ENCODE results near the gene MED25. TPM values are rescaled to one million over a fixed set of nuclear protein-coding genes. Genes with fewer than 3 reads are reported as not detected.
A peak's percentile ranks its signal among the peaks of the same experiment; 100 is the strongest.

Gene MED25
- polyA plus RNA-seq, 3 donors = 13.9 to 52.9 (median 18.5) TPM

DNA sequence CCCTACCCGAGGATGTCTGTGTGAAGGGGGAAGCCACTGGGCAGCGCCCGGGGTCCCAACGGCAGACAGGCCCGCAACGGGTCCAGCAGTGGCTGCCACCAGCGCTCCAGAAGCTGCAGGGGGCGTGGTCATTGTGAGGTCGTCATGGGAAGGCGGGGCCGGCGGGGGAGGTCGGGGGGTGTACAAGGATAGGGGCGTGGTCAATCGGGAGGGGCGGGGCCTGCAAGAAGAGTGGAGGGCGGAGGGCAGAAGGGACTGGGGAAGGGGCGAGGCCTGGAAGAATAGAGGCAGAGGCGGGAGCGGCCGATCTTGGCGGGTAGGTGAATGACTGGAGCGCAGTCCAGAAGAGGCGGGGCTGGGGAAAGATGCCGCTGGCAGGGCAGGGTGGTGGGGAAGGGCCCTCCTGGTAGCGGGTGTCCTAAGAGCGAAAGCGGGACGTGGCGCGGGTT, 9.4 kb upstream of the MED25 start:
- peaks cover 32 to 47% of the 10 kb centered on the region in 2 donors for H3K4me1 ChIP-seq (ENCODE audit: control insufficient read depth in 1 of 2, insufficient read depth in 2 of 2, low read length in 2 of 2)
- Mint-ChIP-seq H3K27me3 (ENCODE audit: low read depth in 3 of 3) (peaks cover 0 to 4% (median 0%) of the 10 kb centered on the region in 3 donors), H3K27ac (peak overlapping the region; percentile 46 to 93 (median 89)), H3K36me3 (peaks cover 22 to 29% of the 10 kb centered on the region in 2 donors), H3K4me3 (peak overlapping the region; percentile 89 to 94), H3K4me1 (peaks cover 41% of the 10 kb centered on the region), H3K9me3 (no peaks in the 10 kb centered on the region)
- peak overlapping the region; percentile 11 to 60 for H3K27ac ChIP-seq (ENCODE audit: low read depth in 1 of 2, low read length in 2 of 2)
- DNase-seq = peak; percentile 69 to 86 (median 85)
- intact Hi-C loops (cut with micrococcal nuclease) = loop anchor here (2.0 to 5.0 kb wide), 2 partner anchors 41 to 42 kb away; partner anchors contain the start of gene AP2A1 (in 2 of the 2)
- TF ChIP-seq, protein P1, sequence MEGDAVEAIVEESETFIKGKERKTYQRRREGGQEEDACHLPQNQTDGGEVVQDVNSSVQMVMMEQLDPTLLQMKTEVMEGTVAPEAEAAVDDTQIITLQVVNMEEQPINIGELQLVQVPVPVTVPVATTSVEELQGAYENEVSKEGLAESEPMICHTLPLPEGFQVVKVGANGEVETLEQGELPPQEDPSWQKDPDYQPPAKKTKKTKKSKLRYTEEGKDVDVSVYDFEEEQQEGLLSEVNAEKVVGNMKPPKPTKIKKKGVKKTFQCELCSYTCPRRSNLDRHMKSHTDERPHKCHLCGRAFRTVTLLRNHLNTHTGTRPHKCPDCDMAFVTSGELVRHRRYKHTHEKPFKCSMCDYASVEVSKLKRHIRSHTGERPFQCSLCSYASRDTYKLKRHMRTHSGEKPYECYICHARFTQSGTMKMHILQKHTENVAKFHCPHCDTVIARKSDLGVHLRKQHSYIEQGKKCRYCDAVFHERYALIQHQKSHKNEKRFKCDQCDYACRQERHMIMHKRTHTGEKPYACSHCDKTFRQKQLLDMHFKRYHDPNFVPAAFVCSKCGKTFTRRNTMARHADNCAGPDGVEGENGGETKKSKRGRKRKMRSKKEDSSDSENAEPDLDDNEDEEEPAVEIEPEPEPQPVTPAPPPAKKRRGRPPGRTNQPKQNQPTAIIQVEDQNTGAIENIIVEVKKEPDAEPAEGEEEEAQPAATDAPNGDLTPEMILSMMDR (IDR thresholded peaks at IDR 0.05) = no peak
- peaks cover 27% of the 10 kb centered on the region for H4K20me1 ChIP-seq (ENCODE audit: insufficient read depth, low read length)
- H3K27me3 ChIP-seq (ENCODE audit: control insufficient read depth in 2 of 2, insufficient read depth in 2 of 2, low read length in 2 of 2) = no peaks in the 10 kb centered on the region
- H3K9me3 ChIP-seq (replicated peaks in 1 of 2; ENCODE audit: control insufficient read depth in 1 of 2, insufficient read depth in 1 of 2, low read length in 2 of 2) = no peaks in the 10 kb centered on the region
- H3K4me3 ChIP-seq (replicated peaks in 1 of 3; ENCODE audit: low read depth in 2 of 3, low read length in 3 of 3) = peak overlapping the region; percentile 66 to 93 (median 83)
- 2% methylated on average over 28 of the region's 31 CpGs for WGBS (ENCODE audit: insufficient coverage)
- no peaks in the 10 kb centered on the region for H3K79me2 ChIP-seq (ENCODE audit: insufficient read depth, low read length)
- peak overlapping the region; percentile 96 for H3K4me2 ChIP-seq (replicated peaks; ENCODE audit: extremely low read depth, low read length, poor library complexity, severe bottlenecking)
- H3K36me3 ChIP-seq (replicated peaks in 1 of 2; ENCODE audit: control insufficient read depth in 1 of 2, insufficient read depth in 2 of 2, low read length in 2 of 2) = peaks cover 22 to 33% of the 10 kb centered on the region in 2 donors
- peak overlapping the region; percentile 95 for H2AFZ ChIP-seq (ENCODE audit: insufficient read depth, low read depth, low read length, poor library complexity, severe bottlenecking)
- H3K9ac ChIP-seq (ENCODE audit: insufficient read depth, low read length, poor library complexity, severe bottlenecking) = peak overlapping the region; percentile 75

DNA sequence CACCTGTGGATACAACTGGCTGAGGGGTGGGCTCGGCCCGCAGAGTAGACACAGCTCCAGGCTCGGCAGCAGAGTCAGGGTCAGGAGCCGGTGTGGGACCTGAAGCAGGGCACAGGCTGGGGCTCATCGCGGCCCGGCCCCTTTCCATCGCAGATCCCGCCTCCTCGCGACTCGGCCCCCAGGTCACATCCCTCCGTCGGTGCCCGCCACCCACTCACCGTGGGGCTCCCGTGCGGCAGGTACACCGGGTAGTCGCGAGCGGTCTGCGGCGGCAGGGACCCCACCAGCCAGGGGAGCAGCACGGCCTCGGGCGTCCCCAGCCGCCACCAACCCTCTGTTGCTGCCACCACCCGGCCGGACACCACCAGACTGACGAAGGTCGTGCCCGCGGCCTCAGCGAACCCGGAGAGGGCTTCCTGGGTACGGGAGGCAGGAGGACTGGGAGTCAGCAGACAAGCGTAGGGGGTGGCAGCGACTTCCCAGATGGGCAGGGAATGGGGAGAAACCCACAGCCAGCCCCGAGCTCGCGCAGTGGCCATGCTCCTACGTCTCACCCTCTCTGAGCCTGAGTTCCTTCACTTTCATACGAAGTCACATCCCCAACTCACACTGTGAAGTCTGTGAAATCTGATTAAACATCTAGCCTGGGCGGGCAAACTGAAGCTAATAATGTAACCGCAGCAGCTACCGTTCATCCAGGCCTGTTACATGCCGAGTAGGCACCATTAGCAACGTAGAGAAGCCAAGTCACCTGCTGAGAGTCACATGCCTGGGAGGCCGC, 8.7 kb upstream of the MED25 start:
- Histone ChIP-seq H3K4me2 (replicated peaks; ENCODE audit: extremely low read depth, low read length, poor library complexity, severe bottlenecking) (peak overlapping the region; percentile 96), H4K20me1 (ENCODE audit: insufficient read depth, low read length) (peaks cover 27% of the 10 kb centered on the region), H3K9me3 (replicated peaks in 1 of 2; ENCODE audit: control insufficient read depth in 1 of 2, insufficient read depth in 1 of 2, low read length in 2 of 2) (no peaks in the 10 kb centered on the region), H3K9ac (ENCODE audit: insufficient read depth, low read length, poor library complexity, severe bottlenecking) (peak overlapping the region; percentile 75), H2AFZ (ENCODE audit: insufficient read depth, low read depth, low read length, poor library complexity, severe bottlenecking) (peak overlapping the region; percentile 95), H3K79me2 (ENCODE audit: insufficient read depth, low read length) (no peaks in the 10 kb centered on the region), H3K4me1 (ENCODE audit: control insufficient read depth in 1 of 2, insufficient read depth in 2 of 2, low read length in 2 of 2) (peaks cover 37 to 52% of the 10 kb centered on the region in 2 donors), H3K27ac (ENCODE audit: low read depth in 1 of 2, low read length in 2 of 2) (peak overlapping the region; percentile 11 to 60), H3K27me3 (ENCODE audit: control insufficient read depth in 2 of 2, insufficient read depth in 2 of 2, low read length in 2 of 2) (no peaks in the 10 kb centered on the region), H3K36me3 (replicated peaks in 1 of 2; ENCODE audit: control insufficient read depth in 1 of 2, insufficient read depth in 2 of 2, low read length in 2 of 2) (peaks cover 19 to 26% of the 10 kb centered on the region in 2 donors), H3K4me3 (replicated peaks in 1 of 3; ENCODE audit: low read depth in 2 of 3, low read length in 3 of 3) (peak overlapping the region; percentile 66 to 93 (median 83))
- 9% methylated on average over 49 of the region's 50 CpGs for WGBS (ENCODE audit: insufficient coverage)
- DNase-seq = peak; percentile 34 to 56 (median 39)
- peak overlapping the region; percentile 63 to 93 (median 89) for H3K27ac Mint-ChIP-seq
- TF ChIP-seq, protein P1 (IDR thresholded peaks at IDR 0.05) = no peak
- peaks cover 42% of the 10 kb centered on the region for H3K4me1 Mint-ChIP-seq
- H3K4me3 Mint-ChIP-seq = peak overlapping the region; percentile 89 to 94
- H3K9me3 Mint-ChIP-seq = no peaks in the 10 kb centered on the region
- H3K27me3 Mint-ChIP-seq (ENCODE audit: low read depth in 3 of 3) = peaks cover 0 to 4% (median 0%) of the 10 kb centered on the region in 3 donors
- intact Hi-C loops (cut with micrococcal nuclease) = loop anchor here (2.0 to 5.0 kb wide), 2 partner anchors 42 to 43 kb away; partner anchors contain the start of gene AP2A1 (in 2 of the 2)
- H3K36me3 Mint-ChIP-seq = peaks cover 17 to 23% of the 10 kb centered on the region in 2 donors
